GM10266 (cell line): ENCODE measurements around the gene TMUB1.

Experiments
- DNase-seq: peaks from one replicate; pipeline ENCODE4 v3.0.0; 2012; ENCODE audit errors: extremely low spot score
- CTCF ChIP-seq: IDR thresholded peaks from 2 replicates; pipeline ENCODE4 v1.5.1; 2012; ENCODE audit warnings: mild to moderate bottlenecking, low read depth; ENCODE audit not compliant: control insufficient read depth, insufficient read depth; ENCODE audit errors: missing control alignments

Gene TMUB1

GRCh38 chr7:151129117-151129959, 46.0 kb upstream of the TMUB1 start:
- no peak for DNase-seq
- TF ChIP-seq CTCF, result no peak

GRCh38 chr7:151128716-151129115, 45.4 kb upstream of the TMUB1 start:
- DNase-seq, result no peak
- no peak for TF ChIP-seq CTCF

- TF ChIP-seq CTCF, result no peak
- DNase-seq, result no peak
Measured at GRCh38 chr7:151128144-151128543, 44.9 kb upstream of the TMUB1 start.

- no peak for TF ChIP-seq CTCF
- DNase-seq, result no peak
Measured at GRCh38 chr7:151126491-151127137, 43.3 kb upstream of the TMUB1 start.

GRCh38 chr7:151125846-151126481, 42.7 kb upstream of the TMUB1 start:
- DNase-seq, result no peak
- TF ChIP-seq CTCF, result no peak

- no peak for TF ChIP-seq CTCF
- DNase-seq, result no peak
Measured at GRCh38 chr7:151125470-151125845, 42.2 kb upstream of the TMUB1 start.

- DNase-seq, result no peak
- no peak for TF ChIP-seq CTCF
Measured at GRCh38 chr7:151124899-151125399, 41.7 kb upstream of the TMUB1 start.
